Activated naive CD4-positive, alpha-beta T cell (primary cell): ENCODE measurements around the gene ERCC6.

Experiments used
- DNase-seq, 4 experiments: peaks; one replicate each; lab custom pipeline; 2025; lab: John Stamatoyannopoulos, UW

Gene ERCC6

GRCh38 chr10:49538381-49539319 lies at the start of gene ERCC6:
Gene ERCC6 (minus strand): TSS chr10:49539121.
- peak; percentile 88 to 92 (median 90) for DNase-seq

GRCh38 chr10:49587981-49588380 lies 49.1 kb upstream of the ERCC6 start:
- no peak for DNase-seq

- no peak for DNase-seq
These were observed 46.5 kb upstream of the ERCC6 start for GRCh38 chr10:49585387-49585786.

DNA sequence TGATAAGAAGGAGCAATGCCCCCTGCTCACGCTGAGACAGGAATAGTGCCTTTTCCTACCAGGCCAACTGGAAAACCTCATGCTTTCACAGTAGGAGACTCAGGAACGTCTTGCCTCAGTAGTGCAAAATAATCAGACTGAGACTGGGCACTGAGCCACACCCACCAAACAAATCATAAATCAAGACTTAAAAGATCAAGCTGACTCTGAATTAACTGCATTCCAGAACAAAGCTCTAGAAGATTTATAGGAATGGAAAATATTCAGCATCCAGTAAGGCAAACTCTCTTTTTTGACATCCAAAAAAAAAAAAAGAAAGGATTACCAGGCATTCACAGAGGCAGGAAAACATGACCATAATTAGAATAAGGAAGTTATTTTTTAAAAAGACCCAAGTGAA lies 40.7 kb upstream of the ERCC6 start:
- DNase-seq, result no peak

DNA sequence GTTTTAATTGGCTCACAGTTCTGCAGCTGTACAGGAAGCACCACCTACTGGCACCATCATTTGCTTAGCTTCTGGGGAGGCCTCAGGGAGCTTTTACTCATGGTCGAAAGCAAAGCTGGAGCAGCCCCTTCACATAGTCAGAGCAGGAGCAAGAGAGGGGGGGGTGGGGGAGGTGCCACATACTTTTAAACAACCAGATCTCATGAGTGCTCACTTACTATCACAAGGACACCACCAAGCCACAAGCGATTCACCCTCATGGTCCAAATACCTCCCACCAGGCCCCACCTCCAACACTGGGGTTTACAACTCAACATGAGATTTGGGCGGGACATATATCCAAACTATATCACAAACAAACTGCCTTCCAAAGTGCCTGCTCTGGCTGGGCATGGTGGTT lies 39.5 kb upstream of the ERCC6 start:
- no peak for DNase-seq

DNA sequence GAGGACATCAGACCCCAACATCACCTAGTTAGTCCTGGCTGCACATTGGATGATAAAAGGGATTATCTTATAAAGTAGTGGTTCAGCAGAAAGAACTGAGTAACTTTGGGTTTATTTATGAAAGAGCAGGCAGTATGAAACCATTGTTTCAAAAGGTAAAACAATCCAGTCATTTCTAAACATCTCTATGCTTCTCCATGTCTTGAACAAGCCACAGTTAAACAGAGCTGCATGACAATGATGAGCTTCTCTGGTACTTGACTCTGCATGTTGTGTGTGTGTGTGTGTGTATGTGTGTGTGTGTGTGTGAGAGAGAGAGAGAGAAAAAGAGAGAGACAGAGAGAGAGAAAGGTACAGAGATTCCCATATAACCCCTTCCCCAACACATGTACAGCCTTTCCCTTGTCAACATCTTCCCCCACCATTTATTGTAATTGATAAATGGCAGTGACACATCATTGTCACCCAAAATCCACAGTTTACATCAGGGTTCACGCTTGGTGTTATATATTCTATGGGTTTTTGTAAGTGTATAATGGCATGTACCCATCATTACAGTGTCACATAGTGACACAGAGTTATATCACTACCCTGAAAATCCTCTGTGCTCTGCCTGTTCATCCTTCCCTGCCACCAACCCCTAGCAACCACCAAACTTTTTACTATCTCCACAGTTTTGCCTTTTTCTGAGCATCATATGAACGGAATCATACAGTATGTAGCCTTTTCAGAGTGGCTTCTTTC lies 38.4 kb upstream of the ERCC6 start:
- DNase-seq, result no peak

DNA sequence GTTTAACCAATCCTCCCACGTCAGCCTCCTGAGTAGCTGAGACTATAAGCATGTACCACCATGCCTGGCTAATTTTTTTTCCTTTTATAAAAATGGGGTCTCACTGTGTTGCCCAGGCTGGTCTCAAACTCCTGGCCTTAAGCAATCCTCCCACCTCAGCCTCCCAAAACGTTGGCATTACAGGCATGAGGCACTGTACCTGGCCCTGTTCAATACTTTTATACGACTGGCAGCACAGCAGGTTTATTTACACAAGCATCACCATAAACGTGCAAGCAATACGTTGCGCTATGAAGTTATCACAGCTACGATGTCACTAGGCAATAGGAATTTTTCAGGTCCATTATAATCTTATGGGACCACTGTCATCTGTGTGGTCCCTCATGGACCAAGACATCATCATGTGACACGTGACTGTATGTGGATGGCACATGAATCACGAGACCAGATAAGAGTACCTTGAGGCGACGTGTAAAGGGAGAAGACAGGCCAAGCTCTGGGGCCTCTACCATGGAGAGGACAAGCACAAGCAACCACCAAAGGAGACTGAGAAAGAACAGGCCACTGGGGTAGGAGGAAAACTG lies 36.7 kb upstream of the ERCC6 start:
- DNase-seq, result no peak

- DNase-seq, result no peak
These were observed 33.7 kb upstream of the ERCC6 start for GRCh38 chr10:49572594-49573114.

DNA sequence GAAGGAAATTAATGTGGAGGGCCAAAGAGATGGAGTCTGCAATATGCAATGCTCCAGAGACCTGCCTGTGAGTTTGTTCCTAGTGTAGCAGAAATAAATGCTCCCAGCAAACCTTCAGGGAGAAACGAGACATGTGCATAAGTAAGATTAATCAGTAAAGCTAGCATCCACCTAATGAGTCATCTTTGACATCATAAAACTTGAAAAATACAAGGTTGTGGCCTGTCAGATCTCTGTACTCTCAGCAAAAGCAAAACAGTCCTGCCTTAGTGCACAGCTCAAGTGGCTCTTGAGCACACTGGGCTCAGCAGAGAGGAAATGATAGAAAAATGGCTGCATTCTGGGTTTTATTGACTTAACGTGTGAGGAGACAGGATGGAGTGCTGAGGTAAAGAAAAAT lies 32.5 kb upstream of the ERCC6 start:
- DNase-seq, result no peak

GRCh38 chr10:49569031-49569631 lies 30.2 kb upstream of the ERCC6 start:
- DNase-seq, result no peak

- no peak for DNase-seq
These were observed 29.3 kb upstream of the ERCC6 start for GRCh38 chr10:49568235-49568634.

- DNase-seq, result no peak
These were observed 28.9 kb upstream of the ERCC6 start for GRCh38 chr10:49567810-49568209.

GRCh38 chr10:49564461-49565009 lies 25.6 kb upstream of the ERCC6 start:
- DNase-seq, result no peak

DNA sequence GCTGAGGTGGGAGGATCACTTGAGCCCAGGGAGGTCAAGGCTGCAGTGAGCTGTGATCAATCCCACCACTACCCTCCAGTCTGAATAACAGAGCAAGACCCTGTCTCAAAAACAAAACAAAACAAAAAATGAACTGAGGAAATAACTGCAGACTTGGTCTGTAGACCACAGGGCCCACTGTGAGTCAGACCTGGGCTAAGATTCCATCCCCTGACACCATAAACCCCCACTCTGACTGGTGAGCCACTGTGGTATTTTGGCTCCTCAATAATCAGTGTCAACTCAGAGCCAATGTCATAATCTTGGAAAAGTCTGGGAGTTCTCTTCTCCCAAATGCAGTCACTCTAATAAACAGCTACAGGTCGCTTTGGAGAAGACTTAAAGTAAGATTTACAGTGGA lies 24.0 kb upstream of the ERCC6 start:
- DNase-seq, result no peak

DNA sequence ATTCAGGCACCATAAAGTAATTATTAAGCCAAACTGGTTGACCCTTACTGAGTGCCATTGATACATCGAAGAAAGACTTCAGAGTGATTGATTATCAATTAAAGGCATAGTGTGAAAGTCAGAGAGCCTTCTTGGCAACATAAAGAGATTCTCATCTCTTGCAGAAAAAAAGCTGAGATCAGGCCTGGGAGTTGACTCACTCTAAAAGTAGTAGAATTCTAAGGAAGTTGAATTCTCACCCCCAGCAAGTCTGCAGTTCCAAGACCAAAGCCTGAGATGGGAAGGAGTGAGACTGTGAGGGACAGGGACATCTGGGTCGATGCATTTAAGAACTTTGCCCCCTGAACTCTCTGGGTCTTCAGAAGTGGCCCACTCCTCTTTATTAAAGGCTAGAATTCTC lies 21.6 kb upstream of the ERCC6 start:
- DNase-seq, result no peak

- no peak for DNase-seq
These were observed 20.6 kb upstream of the ERCC6 start for GRCh38 chr10:49559476-49559875.

- DNase-seq, result no peak
These were observed 19.3 kb upstream of the ERCC6 start for GRCh38 chr10:49558190-49558589.

GRCh38 chr10:49557681-49558080 lies 18.8 kb upstream of the ERCC6 start:
- DNase-seq, result no peak

DNA sequence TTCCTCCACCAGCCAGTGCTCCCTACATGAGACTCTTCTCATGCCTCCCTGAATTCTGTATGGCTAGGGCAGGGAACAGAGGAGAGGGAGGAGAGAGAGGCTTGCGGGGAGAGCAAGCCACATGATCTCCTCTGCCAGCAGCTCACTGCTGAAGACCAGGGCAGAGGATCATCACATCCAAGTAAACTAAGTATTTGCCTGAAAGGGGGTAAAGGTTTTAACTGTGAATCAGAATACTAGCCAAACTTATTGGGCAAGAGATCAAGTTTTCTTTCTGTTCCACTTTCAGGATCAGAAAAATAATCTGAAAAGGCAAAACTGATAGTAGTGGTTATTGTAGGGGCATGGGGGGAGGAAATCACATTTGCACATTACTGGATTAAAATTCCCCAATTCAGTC lies 17.8 kb upstream of the ERCC6 start:
- DNase-seq, result no peak

- DNase-seq, result no peak
These were observed 13.4 kb upstream of the ERCC6 start for GRCh38 chr10:49552277-49552676.

DNA sequence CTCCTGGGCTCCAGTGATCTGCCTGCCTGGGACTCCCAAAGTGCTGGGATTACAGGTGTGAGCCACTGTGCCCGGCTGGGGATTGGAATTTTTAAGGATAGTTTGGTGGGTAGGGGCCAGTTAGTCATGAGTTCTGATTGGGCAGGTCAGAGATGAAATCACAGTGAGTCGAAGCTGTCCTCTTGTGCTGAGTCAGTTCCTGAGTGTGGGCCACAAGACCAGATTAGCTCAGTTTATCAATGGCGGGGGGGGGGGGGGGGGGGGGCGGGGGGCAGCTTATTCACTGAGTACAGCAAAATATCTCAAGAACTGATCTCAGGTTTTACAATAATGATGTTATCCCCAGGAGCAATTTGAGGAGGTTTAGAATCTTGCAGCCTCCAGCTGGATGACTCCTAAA lies 11.6 kb upstream of the ERCC6 start:
- DNase-seq, result no peak
